B cell (primary cell): ENCODE data around the gene MR1.

Experiments used
- CTCF ChIP-seq: fragments of 200-600 bp; IDR thresholded peaks from one replicate; pipeline ENCODE4 v1.8.0; 2022; ENCODE audit warnings: antibody characterized with exemption, mild to moderate bottlenecking
- EZH2 ChIP-seq: IDR thresholded peaks from 2 replicates; pipeline ENCODE4 v1.6.1; 2012; ENCODE audit warnings: borderline replicate concordance, low read depth, mild to moderate bottlenecking, moderate library complexity, low read length; ENCODE audit not compliant: insufficient read depth, poor library complexity, severe bottlenecking

GRCh38 chr1:181001091-181001780, 32.5 kb upstream of the MR1 start:
- TF ChIP-seq CTCF, result no peak
- TF ChIP-seq EZH2, result no peak
